OCI-LY1 (cell line): Measurements from ENCODE around the gene CACNA2D3.

Experiments
- H2AFZ ChIP-seq: fragments of 200-600 bp; sonication (generic), shearing (Covaris generic); 2 replicates; pipeline ENCODE4 v1.6.0; 2014; ENCODE audit warnings: antibody characterized with exemption, mild to moderate bottlenecking, low read length
- H3F3A ChIP-seq: fragments of 200-600 bp; sonication (generic), shearing (Covaris generic); 2 replicates; pipeline ENCODE4 v1.6.0; 2014; ENCODE audit warnings: mild to moderate bottlenecking, antibody characterized with exemption, low read length, moderate library complexity; ENCODE audit not compliant: insufficient read depth
- H3K27ac ChIP-seq: fragments of 200-600 bp; sonication (generic); 2 replicates; pipeline ENCODE4 v1.5.1; 2014; ENCODE audit warnings: low read length, mixed run types, mild to moderate bottlenecking, low read depth; ENCODE audit not compliant: poor library complexity, severe bottlenecking
- H3K27me3 ChIP-seq: fragments of 200-600 bp; sonication (generic); 2 replicates; pipeline ENCODE4 v1.6.0; 2014; ENCODE audit warnings: antibody characterized with exemption, mild to moderate bottlenecking, low read length, moderate library complexity; ENCODE audit not compliant: insufficient read depth
- H3K36me3 ChIP-seq: fragments of 200-600 bp; sonication (generic); 2 replicates; pipeline ENCODE4 v1.6.1; 2014; ENCODE audit warnings: mild to moderate bottlenecking, antibody characterized with exemption, low read length, moderate library complexity, mixed read lengths; ENCODE audit not compliant: insufficient read depth
- H3K4me1 ChIP-seq: fragments of 200-600 bp; sonication (generic); 2 replicates; pipeline ENCODE4 v1.5.1; 2014; ENCODE audit warnings: mild to moderate bottlenecking, low read length, moderate library complexity; ENCODE audit not compliant: insufficient read depth, severe bottlenecking
- H3K4me2 ChIP-seq: fragments of 200-600 bp; sonication (generic), shearing (Covaris generic); 2 replicates; pipeline ENCODE4 v1.6.1; 2014; ENCODE audit warnings: low read length
- H3K4me3 ChIP-seq: fragments of 200-600 bp; sonication (generic); 2 replicates; pipeline ENCODE4 v1.5.1; 2014; ENCODE audit warnings: low read length, low read depth, mild to moderate bottlenecking, mixed read lengths; ENCODE audit not compliant: poor library complexity, severe bottlenecking
- H3K79me2 ChIP-seq: fragments of 200-600 bp; shearing (Covaris generic); 2 replicates; pipeline ENCODE4 v1.6.1; 2016; ENCODE audit warnings: mixed run types, low read length, mixed read lengths; ENCODE audit not compliant: insufficient read depth
- H3K9ac ChIP-seq: fragments of 200-600 bp; sonication (generic), shearing (Covaris generic); 2 replicates; pipeline ENCODE4 v1.6.1; 2014; ENCODE audit warnings: mild to moderate bottlenecking, low read length, mixed read lengths
- H3K9me2 ChIP-seq: fragments of 200-600 bp; sonication (generic), shearing (Covaris generic); 2 replicates; pipeline ENCODE4 v1.6.1; 2014; ENCODE audit warnings: low read depth, mild to moderate bottlenecking, low read length, mixed read lengths
- H3K9me3 ChIP-seq: fragments of 200-600 bp; shearing (Covaris generic); 2 replicates; pipeline ENCODE4 v1.6.1; 2014; ENCODE audit warnings: low read length, mixed read lengths
- H4K20me1 ChIP-seq: fragments of 200-600 bp; sonication (generic), shearing (Covaris generic); 2 replicates; pipeline ENCODE4 v1.6.0; 2016; ENCODE audit warnings: mild to moderate bottlenecking, low read length; ENCODE audit not compliant: insufficient read depth
- CTCF ChIP-seq: fragments of 200-600 bp; sonication (generic), shearing (Covaris generic); IDR thresholded peaks from 2 replicates; pipeline ENCODE4 v1.5.1; 2017; ENCODE audit warnings: mild to moderate bottlenecking, antibody characterized with exemption, low read length, moderate library complexity, mixed read lengths
- EZH2 ChIP-seq: fragments of 200-600 bp; sonication (generic), shearing (Covaris generic); IDR thresholded peaks from 2 replicates; pipeline ENCODE4 v1.8.0; 2017; ENCODE audit warnings: borderline replicate concordance, mixed run types, mild to moderate bottlenecking, antibody characterized with exemption, low read length, moderate library complexity, mixed read lengths

The CACNA2D3 gene

GRCh38 chr3:55090746-55091145 is 968.4 kb downstream of the CACNA2D3 start:
- TF ChIP-seq CTCF (no peak), EZH2 (no peak)
- H3K79me2 ChIP-seq = no peaks in the 10 kb centered on the region
- no peaks in the 10 kb centered on the region for H3K36me3 ChIP-seq
- no peaks in the 10 kb centered on the region for H3K9me3 ChIP-seq
- no peaks in the 10 kb centered on the region for H3K9me2 ChIP-seq
- no peaks in the 10 kb centered on the region for H3F3A ChIP-seq
- no peak overlapping the region for H3K27ac ChIP-seq
- H2AFZ ChIP-seq = no peak overlapping the region
- no peaks in the 10 kb centered on the region for H3K27me3 ChIP-seq
- no peak overlapping the region for H3K4me3 ChIP-seq
- H3K9ac ChIP-seq = no peak overlapping the region
- no peaks in the 10 kb centered on the region for H3K4me1 ChIP-seq
- no peaks in the 10 kb centered on the region for H4K20me1 ChIP-seq
- H3K4me2 ChIP-seq = no peak overlapping the region

DNA sequence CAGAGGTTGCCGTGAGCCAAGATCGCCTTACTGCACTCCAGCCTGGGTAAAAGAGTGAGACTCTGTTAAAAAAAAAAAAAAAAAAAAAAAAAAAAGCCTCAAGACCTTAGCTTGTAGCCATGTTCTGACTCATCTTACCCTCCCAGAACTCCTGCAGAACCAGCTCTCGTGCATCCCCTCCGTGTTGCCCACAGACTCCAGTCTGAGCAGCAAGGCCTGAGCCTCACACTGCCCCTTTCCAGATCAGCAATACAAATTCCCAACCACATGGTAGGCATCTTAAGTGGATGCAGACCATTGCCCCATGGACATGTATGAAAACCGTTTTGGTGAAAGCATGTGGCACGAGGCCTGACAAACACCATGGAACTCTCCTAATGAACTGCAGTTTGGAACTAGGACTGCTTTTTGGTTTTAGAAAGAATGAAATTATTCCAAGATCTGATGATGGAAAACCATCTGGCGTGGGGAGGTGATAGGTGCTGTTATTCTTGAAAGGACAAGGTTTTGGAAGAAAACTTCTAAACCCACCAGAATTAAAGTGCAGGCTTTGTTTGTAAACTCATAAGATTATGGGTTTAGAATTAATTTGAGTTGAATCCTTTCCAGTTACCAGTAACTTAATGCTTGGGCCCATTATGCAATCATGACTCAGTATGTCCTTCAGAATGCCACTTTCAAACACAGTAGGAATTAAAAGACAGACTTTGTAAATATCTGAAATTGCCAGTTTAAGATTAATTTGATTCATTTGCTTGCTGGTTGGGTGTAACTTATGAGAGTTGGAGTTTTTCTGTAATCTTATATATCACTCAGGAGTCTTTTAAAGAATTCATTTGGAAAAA is 969.3 kb downstream of the CACNA2D3 start:
- Histone ChIP-seq H2AFZ (no peak overlapping the region), H3K27me3 (no peaks in the 10 kb centered on the region), H3F3A (no peaks in the 10 kb centered on the region), H3K4me1 (no peaks in the 10 kb centered on the region), H3K27ac (no peak overlapping the region), H3K36me3 (no peaks in the 10 kb centered on the region), H3K9me2 (no peaks in the 10 kb centered on the region), H3K4me2 (no peak overlapping the region), H4K20me1 (no peaks in the 10 kb centered on the region), H3K79me2 (no peaks in the 10 kb centered on the region), H3K9me3 (no peaks in the 10 kb centered on the region), H3K9ac (no peak overlapping the region), H3K4me3 (no peak overlapping the region)
- no peak for TF ChIP-seq CTCF
- no peak for TF ChIP-seq EZH2

DNA sequence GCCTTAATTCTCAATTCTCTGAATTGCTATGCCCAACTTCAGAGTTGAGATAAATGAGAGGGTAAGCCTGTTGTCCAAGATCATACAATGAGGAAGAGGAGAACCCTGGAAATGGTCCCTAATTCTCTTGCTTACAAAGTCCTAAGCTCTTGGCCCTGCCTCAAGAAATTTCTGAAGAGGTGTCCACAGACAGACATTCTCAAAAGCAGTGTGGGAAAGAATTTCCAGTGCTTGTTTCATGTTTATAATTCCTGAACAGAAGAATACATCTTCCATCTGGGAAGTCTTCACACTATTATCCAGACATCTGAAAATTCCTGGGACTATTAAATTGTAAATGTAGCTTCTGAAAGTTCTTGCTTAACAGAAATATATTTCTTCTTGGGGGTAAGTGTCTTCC is 972.3 kb downstream of the CACNA2D3 start:
- H3F3A ChIP-seq = no peaks in the 10 kb centered on the region
- no peaks in the 10 kb centered on the region for H3K4me1 ChIP-seq
- H3K27ac ChIP-seq = no peak overlapping the region
- H3K4me2 ChIP-seq = no peak overlapping the region
- no peak overlapping the region for H2AFZ ChIP-seq
- no peaks in the 10 kb centered on the region for H3K9me3 ChIP-seq
- no peak for TF ChIP-seq EZH2
- no peak for TF ChIP-seq CTCF
- H3K9ac ChIP-seq = no peak overlapping the region
- no peaks in the 10 kb centered on the region for H3K27me3 ChIP-seq
- no peaks in the 10 kb centered on the region for H4K20me1 ChIP-seq
- H3K36me3 ChIP-seq = no peaks in the 10 kb centered on the region
- no peaks in the 10 kb centered on the region for H3K9me2 ChIP-seq
- H3K4me3 ChIP-seq = no peak overlapping the region
- no peaks in the 10 kb centered on the region for H3K79me2 ChIP-seq
